Measurements from ENCODE around the gene APOL5. TPM values are rescaled to one million over a fixed set of nuclear protein-coding genes. Genes with fewer than 3 reads are reported as not detected.

The APOL5 gene
- total RNA-seq, 1 donor from 2014 or later, result not detected

DNA sequence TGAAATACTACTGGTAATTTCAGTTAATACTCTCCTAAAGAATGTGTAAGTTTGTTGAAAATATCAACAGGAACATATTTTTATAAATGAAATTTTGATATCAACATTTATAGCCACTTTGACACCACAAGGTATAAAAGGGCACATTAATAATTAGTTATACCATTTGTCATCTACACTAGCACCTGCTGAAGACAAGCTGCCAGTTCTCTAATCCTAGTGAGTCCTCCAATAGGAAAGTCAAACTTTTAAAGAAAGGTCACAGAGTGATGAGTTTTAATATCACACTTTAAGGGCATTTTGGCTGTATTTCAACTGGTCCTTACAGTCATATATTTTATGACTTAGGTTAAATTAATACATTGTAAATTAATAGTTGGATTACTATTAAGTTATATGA lies 52.3 kb downstream of the APOL5 start:
- ATAC-seq, result no peak
- intact Hi-C loops (cut with DNase I), result loop anchor here (5.0 kb wide), 2 partner anchors 67 to 147 kb away; no protein-coding TSS in a partner anchor
- no peak for DNase-seq (ENCODE audit: missing footprints)

DNA sequence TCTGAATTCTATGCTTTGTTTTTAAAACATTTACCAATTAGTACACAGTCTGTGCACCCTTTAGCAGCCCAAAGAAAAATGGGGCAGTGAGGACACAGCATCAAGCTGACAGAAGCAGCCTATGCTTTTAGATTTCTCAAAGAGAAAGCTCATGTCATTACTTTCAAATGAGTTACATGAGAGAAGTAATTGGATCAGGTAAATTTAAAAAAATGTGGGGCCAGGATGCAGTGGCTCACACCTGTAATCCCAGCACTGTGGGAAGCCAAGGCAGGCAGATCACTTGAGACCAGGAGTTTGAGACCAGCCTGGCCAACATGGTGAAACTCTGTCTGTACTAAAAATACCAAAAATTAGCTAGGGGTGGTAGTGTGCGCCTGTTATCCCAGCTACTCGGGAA lies 57.7 kb downstream of the APOL5 start:
- intact Hi-C loops (cut with DNase I), result no loop called here
- DNase-seq (ENCODE audit: missing footprints) (no peak), ATAC-seq (no peak)

DNA sequence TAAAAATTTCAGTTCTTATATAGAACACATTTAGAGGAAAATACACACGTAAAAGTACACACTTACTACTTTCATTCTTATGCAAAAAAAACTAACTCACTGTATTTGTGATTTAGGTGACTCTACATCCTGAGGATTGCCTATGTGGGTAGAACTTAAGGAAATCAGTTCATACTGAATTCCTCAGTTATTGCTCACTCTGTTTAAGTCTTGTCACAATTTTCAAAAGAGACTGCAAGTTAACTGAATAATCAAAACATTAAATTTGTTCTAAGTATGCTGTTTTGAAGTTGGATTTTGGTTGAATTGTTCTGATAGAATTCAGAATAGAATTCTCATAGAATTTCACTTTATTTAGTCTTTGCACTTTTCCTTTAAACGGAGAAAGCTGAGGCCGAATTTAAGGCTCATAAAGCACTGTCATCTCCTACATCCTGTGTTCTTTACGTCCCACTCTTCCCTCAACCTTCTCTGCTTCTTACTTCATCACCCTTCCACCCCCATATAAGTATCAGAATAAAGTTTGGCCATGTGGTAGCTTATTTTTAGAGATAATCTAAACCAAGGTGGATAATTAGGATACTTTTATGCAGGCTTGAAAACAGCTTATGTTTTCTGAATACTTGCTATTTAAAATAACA lies 59.8 kb downstream of the APOL5 start:
- DNase-seq (ENCODE audit: missing footprints) (no peak), ATAC-seq (no peak)
- intact Hi-C loops (cut with DNase I), result no loop called here

Other genes starting within 250 kb of the APOL5 start
- gene RASD2, start 177.0 kb upstream of the APOL5 start, total RNA-seq, result 9.5 TPM
- 17,829 TPM for gene MB, start 100.5 kb upstream of the APOL5 start, total RNA-seq
- gene APOL6, start 69.4 kb upstream of the APOL5 start, total RNA-seq, result 6.6 TPM

Measured in Right ventricle myocardium inferior (tissue), 1 donor.